Activated T-helper 9 cell treated with anti-CD3 and anti-CD28 coated beads, Interleukin-2, amount 50 U/mL, for 16 hours (primary cell): ENCODE measurements around the gene GAK.

Experiments
- DNase-seq: peaks from one replicate; pipeline ENCODE4 v3.0.0-alpha.2; 2020; ENCODE audit warnings: low read depth

GAK gene

DNA sequence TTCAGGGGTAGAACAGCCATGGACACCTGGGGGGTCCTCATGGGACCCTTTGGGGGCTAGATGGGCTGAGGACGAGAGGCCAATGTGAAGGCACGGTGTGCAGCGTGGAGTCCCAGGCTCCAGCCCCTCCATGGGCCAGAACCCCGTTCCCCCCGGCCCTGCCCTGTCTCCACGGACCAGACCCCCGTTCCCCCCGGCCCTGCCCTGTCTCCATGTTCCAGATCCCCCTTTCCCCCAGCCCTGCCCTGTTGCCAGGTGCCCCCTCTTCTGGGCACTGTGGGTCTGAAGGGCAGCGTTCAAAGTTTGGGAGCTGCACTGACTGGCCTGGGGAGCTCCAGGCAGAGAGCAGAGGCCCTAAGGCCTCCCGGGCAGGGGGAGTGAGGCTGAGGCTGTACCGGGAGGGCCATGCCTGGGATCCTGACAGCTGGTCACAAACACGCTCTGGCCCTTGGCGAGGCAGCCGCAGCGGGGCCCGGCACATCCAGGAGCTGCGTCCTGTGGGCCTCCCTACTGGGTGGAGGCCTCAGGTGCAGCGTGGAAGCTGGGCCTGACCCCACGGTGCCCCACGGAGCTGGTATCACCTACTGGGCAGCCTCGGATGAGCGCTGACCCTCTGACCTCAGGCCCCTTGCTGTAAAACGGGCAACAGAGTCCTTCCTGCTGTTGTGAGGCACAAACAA is 32.4 kb upstream of the GAK start:
- DNase-seq: no peak

GRCh38 chr4:963276-964225 is 31.4 kb upstream of the GAK start:
- DNase-seq: no peak

DNA sequence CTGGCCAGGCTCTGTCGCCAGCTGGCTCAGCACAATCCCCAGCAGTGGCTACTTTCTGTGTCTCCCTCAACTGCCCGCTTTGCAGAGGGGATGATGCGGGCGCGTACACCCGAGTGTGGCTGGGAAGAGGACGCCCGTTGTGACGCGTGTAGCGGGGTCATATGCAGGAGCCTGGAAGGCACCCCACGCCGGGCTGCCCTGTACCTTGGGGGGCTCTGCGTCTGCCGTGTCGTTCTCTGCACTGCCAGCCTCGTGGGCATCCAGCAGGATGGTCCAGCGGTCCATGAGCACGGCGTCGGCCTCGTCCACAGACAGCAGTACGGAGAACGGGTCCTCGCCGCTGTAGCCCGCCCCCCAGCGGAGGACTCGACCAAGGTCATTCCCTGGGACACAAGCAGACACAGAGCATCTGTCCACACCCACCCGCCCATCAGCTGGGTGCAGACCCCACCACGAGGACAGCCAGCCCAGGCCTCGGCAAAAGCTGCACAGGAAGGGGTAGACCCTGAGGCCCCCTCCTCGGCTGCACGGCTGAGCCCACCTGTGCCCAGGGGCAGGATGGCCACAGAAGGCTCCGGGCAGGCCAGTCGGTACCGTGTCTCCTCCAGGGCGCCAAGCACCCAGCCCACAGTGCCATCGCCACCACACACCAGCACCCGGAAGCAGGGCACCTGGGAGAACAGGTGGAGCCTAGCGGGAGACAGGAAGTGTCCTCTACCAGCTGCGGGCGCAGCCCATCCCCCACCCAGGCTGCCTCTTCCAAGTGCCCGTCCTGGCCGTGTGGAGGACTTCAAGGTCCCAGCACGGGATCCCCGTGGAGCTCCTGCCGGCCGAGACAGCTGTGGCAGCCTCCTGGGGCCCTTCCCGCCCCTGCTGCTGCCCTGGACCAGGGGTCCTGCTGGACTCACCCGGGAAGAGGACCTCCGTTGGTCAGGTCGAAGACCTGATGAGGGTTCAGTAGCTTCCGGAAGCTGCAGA is 30.4 kb upstream of the GAK start:
- no peak for DNase-seq

GRCh38 chr4:961351-962230 is 29.5 kb upstream of the GAK start:
- DNase-seq: no peak

GRCh38 chr4:960636-961350 is 28.7 kb upstream of the GAK start:
- DNase-seq: no peak

- no peak for DNase-seq
Observed at GRCh38 chr4:960140-960635, 28.1 kb upstream of the GAK start.

- no peak for DNase-seq
Observed at GRCh38 chr4:959338-960139, 27.4 kb upstream of the GAK start.

- no peak for DNase-seq
Observed at GRCh38 chr4:958696-959337, 26.7 kb upstream of the GAK start.

- no peak for DNase-seq
Observed at GRCh38 chr4:958314-958665, 26.2 kb upstream of the GAK start.

- no peak for DNase-seq
Observed at GRCh38 chr4:957581-958313, 25.6 kb upstream of the GAK start.

- no peak for DNase-seq
Observed at GRCh38 chr4:957231-957580, 25.1 kb upstream of the GAK start.

DNA sequence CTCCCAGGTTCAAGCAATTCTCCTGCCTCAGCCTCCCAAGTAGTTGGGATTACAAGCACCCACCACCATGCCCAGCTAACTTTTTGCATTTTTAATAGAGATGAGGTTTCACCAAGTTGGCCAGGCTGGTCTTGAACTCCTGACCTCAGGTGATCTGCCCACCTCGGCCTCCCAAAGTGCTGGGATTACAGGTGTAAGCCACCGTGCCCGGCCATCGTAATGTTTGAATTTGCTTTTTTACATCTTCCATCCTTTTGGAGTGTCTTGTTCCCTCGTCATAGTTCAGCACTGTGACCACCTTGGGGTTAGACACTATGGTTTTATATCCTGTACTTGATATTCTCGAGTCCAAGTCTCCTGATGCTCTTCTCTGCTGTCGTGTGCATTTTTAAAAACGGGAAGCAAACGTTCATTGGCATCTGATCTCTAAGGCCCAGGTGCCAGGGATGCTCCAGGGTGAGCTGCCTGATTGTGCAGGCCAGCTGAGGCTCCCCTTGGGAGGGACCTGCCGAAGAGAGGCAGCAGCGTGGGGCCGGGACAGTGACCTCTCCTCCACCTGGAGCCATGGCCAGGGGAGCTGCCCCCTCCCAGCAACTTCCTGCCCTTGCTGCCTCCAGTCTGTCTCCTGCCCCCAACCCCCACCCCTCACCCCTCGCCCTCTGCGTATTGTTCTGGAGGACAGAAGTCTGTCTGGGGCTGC is 24.6 kb upstream of the GAK start:
- DNase-seq: no peak

- DNase-seq: no peak
Observed at GRCh38 chr4:955931-956381, 23.8 kb upstream of the GAK start.

- DNase-seq: no peak
Observed at GRCh38 chr4:955161-955921, 23.2 kb upstream of the GAK start.

DNA sequence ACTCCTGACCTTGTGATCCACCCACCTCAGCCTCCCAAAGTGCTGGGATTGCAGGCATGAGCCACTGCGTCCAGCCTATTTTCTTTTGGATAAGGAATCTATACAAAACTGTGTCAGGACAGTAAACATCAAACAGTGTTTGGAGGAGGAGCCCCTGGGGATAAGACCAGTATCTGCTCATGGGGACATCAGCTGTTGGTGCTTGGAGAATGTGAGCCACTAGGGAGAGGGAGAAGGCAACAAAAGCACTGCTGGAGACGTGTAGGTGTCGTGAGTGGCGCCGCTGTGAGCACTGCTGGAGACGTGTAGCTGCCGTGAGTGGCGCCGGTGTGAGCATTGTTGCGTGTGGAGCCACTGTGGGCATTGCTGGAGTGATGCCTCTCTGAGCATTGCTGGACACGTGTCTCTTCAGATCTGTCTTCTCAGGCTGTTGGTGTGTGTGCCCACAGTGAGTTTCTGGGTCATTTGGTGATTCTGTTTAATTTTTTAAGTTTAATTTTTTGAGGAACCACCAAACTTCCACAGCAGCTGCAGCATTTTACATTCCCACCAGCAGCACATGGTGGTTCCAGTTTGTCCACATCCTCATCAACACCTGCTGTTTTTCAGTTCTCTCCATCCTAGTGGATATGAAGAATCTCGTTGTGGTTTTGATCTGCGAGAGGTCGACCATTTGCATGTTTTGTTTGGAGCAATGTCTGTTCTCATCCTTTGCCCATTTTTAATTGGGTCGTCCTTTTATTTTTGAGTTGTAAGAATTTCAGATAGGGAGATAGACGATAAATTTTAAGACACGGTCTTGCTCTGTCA is 22.3 kb upstream of the GAK start:
- DNase-seq: no peak

- no peak for DNase-seq
Observed at GRCh38 chr4:953574-953915, 21.4 kb upstream of the GAK start.
